Left cardiac atrium (tissue), 4 donors: Measurements from ENCODE around the gene LGALS7. TPM values are rescaled to one million over a fixed set of nuclear protein-coding genes. Genes with fewer than 3 reads are reported as not detected.
"Not testable (repeated sequence)": the region's sequence is repeated elsewhere in the genome, so short reads cannot be mapped to it uniquely, and the experiment has no call there.

ENCODE experiments used
- ATAC-seq, 2 donors: fragments of 200-7000 bp; cut with Tn5 transposase; one replicate each; pipeline ENCODE4 v1.9.1; 2020; ENCODE audit warnings: mild to moderate bottlenecking in 2 of 2, moderate library complexity in 2 of 2
- DNase-seq: peaks from one replicate; pipeline ENCODE4 v3.0.0-alpha.2; 2020
- intact Hi-C, 2 donors: fragments of 100-400 bp; cut with DNase I; formaldehyde crosslinking; loops; one replicate each; pipeline versions ENCODE4 v1.14.1 to v1.15.1; 2022 to 2023
- total RNA-seq, 2 donors: library from RNA; stranded (reverse); fragmentation: NEBNext Ultra II Directional; extraction: Animal tissue kit (Norgen Biotek cat#: 25700); gene quantifications; one replicate each; pipeline ENCODE4 v1.2.1, GENCODE V29; 2021
- donor health status: DM: no; HTN: yes; CAD: no.
- donor health status: DM: no; HTN: yes; CAD: no; lungs with severe emphysema.
- donor health status: DM: yes; HTN: yes; CAD: no.
- donor health status: Dilated cardiomyopathy.

Gene LGALS7
- total RNA-seq, 2 donors from 2014 or later: not detected

DNA sequence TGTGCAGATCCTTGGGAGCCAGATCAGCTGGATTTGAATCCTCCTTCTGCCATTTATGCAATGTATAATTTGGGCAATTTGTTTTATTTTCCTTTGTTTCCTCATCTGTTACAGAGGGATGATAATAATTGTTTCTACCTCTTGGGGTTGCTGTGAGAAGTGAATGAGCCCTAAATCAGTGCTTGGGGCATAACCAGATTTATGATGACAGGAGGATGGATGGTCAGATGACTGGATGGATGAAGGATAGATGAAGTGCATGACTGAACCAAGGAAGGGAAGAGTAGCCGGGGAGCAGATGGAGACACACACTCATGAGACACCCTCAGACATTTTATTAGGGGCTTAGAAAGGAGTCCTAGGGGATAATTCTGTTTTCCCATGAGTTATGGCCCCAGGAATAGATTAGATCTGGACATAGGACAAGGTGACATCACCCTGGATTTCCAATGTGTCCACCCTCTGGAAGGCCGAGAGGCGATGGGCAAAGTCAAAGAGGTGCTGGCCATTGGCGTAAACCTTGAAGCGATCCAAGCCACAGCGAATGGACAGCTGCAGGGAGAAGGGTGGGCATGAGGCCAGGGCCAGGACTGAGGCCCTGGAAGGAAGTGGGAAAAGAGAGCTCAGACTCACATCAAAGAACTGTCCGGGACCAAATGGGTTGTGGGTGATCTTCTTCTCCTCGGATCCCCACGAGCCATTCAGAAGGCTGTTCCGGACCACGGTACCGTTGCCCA, 28.2 kb upstream of the LGALS7 start:
- intact Hi-C loops: no loop called here
- ATAC-seq (no peak), DNase-seq (no peak)

DNA sequence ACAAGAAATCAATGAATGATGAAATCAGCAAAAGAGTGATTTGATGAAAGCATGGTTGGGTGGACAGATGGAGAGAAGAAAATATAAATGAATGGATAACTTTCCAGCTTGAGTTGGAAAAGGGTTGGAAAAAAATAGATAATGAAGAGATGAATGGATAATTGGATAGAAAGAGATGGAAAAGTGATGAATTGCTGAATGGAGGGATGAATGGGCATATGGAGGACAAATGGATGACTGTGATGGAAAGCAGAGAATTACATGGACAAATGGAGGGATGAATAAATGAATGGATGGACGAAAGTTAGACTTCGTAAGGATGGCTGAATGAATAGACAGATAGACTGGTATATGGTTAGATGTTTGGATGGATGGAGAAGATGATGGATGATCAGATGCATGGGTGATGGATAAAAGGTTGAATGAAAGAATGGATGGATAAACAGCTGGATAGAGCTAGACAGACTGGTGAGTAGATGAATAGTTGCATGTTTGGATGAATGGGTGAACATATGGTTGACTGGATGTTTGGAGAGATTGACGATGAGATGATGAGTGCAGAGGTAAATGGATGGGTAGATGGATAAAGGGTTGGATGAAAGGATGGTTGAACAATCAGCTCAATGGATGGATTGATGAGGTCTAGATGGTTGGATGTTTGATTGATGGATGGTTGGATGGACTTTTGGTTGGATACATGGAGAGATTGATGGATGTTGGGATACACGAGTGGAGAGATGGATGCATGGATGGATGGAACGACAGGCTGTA, 27.4 kb upstream of the LGALS7 start:
- no peak for DNase-seq
- ATAC-seq: no peak
- intact Hi-C loops: no loop called here

GRCh38 chr19:38799104-38799503, 25.8 kb upstream of the LGALS7 start:
- no peak for DNase-seq
- intact Hi-C loops: no loop called here
- ATAC-seq: no peak

DNA sequence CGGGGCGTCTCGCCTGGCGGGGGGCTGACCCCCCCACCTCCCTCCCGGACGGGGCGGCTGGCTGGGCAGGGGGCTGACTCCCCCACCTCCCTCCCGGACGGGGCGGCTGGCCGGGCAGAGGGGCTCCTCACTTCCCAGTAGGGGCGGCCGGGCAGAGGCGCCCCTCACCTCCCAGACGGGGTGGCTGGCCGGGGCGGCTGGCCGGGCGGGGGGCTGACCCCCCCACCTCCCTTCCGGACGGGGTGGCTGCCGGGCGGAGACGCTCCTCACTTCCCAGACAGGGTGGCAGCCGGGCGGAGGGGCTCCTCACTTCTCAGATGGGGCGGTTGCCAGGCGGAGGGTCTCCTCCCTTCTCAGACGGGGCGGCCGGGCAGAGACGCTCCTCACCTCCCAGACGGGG, 24.5 kb upstream of the LGALS7 start:
- intact Hi-C loops, DNase-seq, ATAC-seq: not testable (repeated sequence)

GRCh38 chr19:38796154-38796553, 22.8 kb upstream of the LGALS7 start:
- intact Hi-C loops: no loop called here

DNA sequence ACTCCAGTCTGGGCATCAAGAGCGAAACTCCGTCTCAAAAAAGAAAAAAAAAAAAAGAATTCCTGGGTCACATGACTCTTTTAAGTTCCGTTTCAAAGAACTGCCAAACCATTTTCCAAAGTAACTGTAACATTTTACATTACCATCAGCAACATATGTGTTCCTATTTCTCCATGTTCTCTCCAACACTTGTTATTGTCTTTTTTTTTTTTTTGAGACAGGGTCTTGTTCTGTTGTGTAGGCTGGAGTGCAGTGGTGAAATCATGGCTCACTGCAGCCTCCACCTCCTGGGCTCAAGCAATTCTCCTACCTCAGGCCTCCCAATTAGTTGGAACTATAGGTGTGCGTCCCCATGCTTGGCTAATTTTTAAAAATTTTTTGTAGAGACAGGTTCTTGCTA, 22.2 kb upstream of the LGALS7 start:
- DNase-seq: no peak
- intact Hi-C loops: no loop called here
- ATAC-seq: no peak

More at GRCh38 chr19:38796154-38796553, 22.8 kb upstream of the LGALS7 start:
- no peak for DNase-seq
- no peak for ATAC-seq

- ATAC-seq (no peak), DNase-seq (no peak)
- intact Hi-C loops: no loop called here
These were observed 20.4 kb upstream of the LGALS7 start for GRCh38 chr19:38793671-38794070.

- intact Hi-C loops: no loop called here
- ATAC-seq: no peak
- no peak for DNase-seq
These were observed 19.9 kb upstream of the LGALS7 start for GRCh38 chr19:38793177-38793576.

GRCh38 chr19:38792250-38793111, 19.2 kb upstream of the LGALS7 start:
- intact Hi-C loops: no loop called here
- ATAC-seq: peak; percentile 20 to 38
- DNase-seq: peak; percentile 72

GRCh38 chr19:38791451-38792064, 18.2 kb upstream of the LGALS7 start:
- intact Hi-C loops, DNase-seq: not testable (repeated sequence)
- peak; percentile 90 to 97 for ATAC-seq

GRCh38 chr19:38790507-38791403, 17.4 kb upstream of the LGALS7 start:
- DNase-seq, intact Hi-C loops: not testable (repeated sequence)

DNA sequence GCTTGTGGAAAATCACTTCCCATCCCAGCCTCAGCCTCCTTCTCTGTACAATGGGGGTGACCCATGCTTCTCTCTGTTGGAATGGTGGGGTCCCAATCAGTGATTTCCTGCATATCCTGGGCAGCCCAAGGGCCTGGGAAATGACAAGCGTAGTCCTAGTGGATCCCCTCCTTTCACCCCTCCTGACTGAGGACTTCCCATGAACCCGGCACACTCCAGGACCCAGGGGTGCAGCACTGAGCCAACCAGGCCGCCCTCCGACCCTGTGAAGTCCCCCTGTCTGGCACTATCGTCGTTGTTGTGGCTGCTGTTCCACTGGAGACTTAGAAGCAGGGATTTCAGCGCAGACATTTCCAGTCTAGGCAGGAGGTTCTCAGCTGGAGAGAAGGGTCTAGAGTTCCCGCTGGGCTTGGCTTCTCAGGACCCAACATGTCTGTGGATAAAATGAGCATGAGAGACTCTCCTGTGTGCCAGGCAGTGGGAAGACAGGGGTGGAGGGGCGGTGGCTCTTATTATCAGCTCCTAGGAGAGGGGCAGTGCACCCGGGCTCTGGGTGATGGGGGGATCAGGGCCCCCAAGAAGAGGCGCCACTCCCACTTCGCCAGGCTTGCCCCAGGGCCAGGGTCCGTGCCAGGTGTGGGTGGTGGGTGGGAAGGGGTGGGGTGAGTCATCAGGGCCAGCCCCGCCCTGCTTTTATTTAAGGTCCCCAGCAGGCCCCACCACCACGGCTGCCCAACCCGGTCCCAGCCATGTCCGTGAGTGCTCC, 15.3 kb upstream of the LGALS7 start, which contains the start of gene LGALS7B:
TSS of gene LGALS7B (plus strand) at position 723 of the 766 bp plus-strand sequence. CDS start at position 750, 27 bp downstream.
- intact Hi-C loops: no loop called here
- no peak for DNase-seq
- no peak for ATAC-seq

More at GRCh38 chr19:38790507-38791403, 17.4 kb upstream of the LGALS7 start:
- ATAC-seq: peak; percentile 1 to 17

DNA sequence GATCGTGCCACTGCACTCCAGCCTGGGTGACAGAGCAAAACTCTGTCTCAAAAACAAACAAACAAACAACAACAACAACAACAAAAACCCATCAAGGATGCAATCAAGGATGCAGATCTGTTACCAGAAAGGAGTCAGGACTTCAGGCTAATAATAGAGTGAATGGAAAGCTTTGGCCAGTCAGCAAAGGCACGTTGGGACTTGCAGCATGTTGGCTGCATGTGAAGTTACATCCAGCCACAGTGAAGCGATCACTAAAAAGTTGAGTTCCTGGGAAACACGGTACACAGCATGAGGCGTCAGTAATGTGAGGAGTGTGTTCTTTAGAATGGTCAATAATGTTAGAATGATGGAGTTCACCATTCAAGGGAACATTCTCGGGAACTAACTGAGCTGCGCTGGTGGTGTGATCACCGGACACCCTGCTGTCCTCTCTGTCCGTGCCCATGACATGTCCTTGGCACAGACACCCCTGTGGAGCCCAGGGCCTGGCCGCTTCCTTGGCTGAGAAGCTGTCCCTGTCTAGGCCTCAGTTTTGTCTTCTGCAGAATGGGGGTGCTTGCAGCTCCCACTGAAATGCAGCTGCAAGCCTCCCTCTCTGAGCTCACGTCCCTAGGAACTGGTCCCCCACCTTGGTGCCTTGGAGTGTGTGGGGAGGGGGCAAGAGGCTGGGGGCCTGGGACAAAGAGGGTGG, 13.4 kb upstream of the LGALS7 start:
- DNase-seq: no peak
- intact Hi-C loops: no loop called here
- no peak for ATAC-seq

DNA sequence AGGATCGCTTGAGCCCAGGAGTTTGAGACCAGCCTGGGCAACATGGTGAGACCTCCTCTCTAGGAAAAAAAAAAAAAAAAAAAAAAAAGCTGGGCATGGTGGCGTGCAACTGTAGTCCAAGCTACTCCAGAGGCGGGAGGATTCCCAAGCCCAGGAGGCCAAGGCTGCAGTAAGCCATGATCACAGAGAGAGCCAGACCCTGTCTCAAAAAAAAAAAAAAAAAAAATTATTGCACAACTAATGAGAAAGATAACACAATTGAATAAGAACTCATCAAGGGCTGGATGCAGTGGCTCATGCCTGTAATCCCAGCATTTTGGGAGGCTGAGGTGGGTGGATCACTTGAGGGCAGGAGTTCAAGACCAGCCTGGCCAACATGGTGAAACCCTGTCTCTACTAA, 12.7 kb upstream of the LGALS7 start:
- DNase-seq, intact Hi-C loops, ATAC-seq: not testable (repeated sequence)

GRCh38 chr19:38785187-38785699, 11.9 kb upstream of the LGALS7 start:
- intact Hi-C loops: no loop called here
- DNase-seq (no peak), ATAC-seq (no peak)

DNA sequence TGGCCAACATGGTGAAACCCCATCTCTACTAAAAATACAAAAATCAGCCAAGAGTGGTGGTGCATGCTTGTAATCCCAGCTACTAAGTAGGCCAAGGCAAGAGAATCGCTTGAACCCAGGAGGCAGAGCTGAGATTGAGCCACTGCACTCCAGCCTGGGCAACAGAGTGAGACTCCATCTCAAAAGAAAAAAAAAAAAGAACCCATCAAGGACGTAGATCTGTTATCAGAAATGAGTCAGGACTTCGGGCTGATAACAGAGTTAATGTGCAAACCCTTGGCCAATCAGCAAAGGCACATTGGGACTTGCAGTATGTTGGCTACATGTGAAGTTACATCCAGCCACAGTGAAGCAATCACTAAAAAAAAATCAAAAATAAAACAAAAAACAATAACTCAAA, 10.9 kb upstream of the LGALS7 start:
- intact Hi-C loops: no loop called here
- DNase-seq (no peak), ATAC-seq (no peak)
